Lung (tissue), 12 donors: Measurements from ENCODE around the gene PHF2. TPM values are rescaled to one million over a fixed set of nuclear protein-coding genes. Genes with fewer than 3 reads are reported as not detected.

ENCODE experiments used
- ATAC-seq: fragments of 200-7000 bp; cut with Tn5 transposase; one replicate; pipeline ENCODE4 v1.9.1; 2020; ENCODE audit warnings: moderate number of reproducible peaks; ENCODE audit not compliant: insufficient read depth, low FRiP score
- DNase-seq, 3 donors: peaks; one replicate each; pipeline ENCODE4 v3.0.0-alpha.2; 2013 to 2017
- H3K27ac ChIP-seq, 2 donors: one replicate each; pipeline ENCODE4 v1.5.1; 2013; ENCODE audit warnings: mild to moderate bottlenecking in 2 of 2, moderate library complexity in 2 of 2, control low read depth in 1 of 2, inconsistent platforms in 1 of 2, low read depth in 1 of 2, low read length in 1 of 2
- H3K27me3 ChIP-seq, 3 donors: one replicate each; pipeline ENCODE4 v1.5.1; 2013; ENCODE audit warnings: low read length in 2 of 3; ENCODE audit not compliant: control insufficient read depth in 3 of 3, insufficient read depth in 3 of 3
- H3K36me3 ChIP-seq, 4 donors: one replicate each; pipeline ENCODE4 v1.5.1; 2013; ENCODE audit warnings: low read length in 4 of 4, mild to moderate bottlenecking in 1 of 4, moderate library complexity in 1 of 4; ENCODE audit not compliant: control insufficient read depth in 4 of 4, insufficient read depth in 4 of 4
- H3K4me1 ChIP-seq, 5 donors: one replicate each; pipeline ENCODE4 v1.5.1; 2013; ENCODE audit warnings: low read length in 5 of 5, mild to moderate bottlenecking in 2 of 5, moderate library complexity in 1 of 5; ENCODE audit not compliant: control insufficient read depth in 5 of 5, insufficient read depth in 5 of 5
- H3K4me3 ChIP-seq: one replicate; pipeline ENCODE4 v1.5.1; 2013; ENCODE audit warnings: mild to moderate bottlenecking, control low read depth, moderate library complexity
- H3K9ac ChIP-seq, 2 donors: one replicate each; pipeline ENCODE4 v1.5.1; 2013; ENCODE audit warnings: low read length in 2 of 2, control low read depth in 1 of 2; ENCODE audit not compliant: insufficient read depth in 1 of 2
- H3K9me3 ChIP-seq, 4 donors: one replicate each; pipeline ENCODE4 v1.5.1; 2013; ENCODE audit warnings: low read length in 3 of 4, mild to moderate bottlenecking in 1 of 4, moderate library complexity in 1 of 4; ENCODE audit not compliant: control insufficient read depth in 4 of 4, insufficient read depth in 3 of 4
- WGBS, 2 donors: extraction: QIAGEN DNeasy Blood & Tissue Kit; methylation state at CpG; one replicate each; pipeline ENCODE4 v1.1.7; 2013; 5-methylcytosine and 5-hydroxymethylcytosine counted together
- polyA plus RNA-seq, 2 donors: library from polyadenylated mRNA; stranded (reverse); fragments of 200-250 nt; gene quantifications; one replicate each; pipeline ENCODE4 v1.2.1, GENCODE V29; 2013
- total RNA-seq, 2 donors: library from RNA; depleted of rRNA in 1 of 2; stranded (reverse); fragments of >200 nt in 1 of 2; gene quantifications; one replicate each; pipeline ENCODE4 v1.2.1, GENCODE V29; 2014 to 2021
- TF ChIP-seq, protein P1 (sequence below): IDR thresholded peaks from 2 replicates; pipeline ENCODE4 v1.5.1; 2012; ENCODE audit warnings: mild to moderate bottlenecking; ENCODE audit errors: control extremely low read depth, extremely low read depth
- donor health status: control.
- donor health status: control.
- donor health status: Bipolar disorder and iron deficiency.
- donor health status: healthy.
- donor health status: DM: yes; HTN: yes; CAD: no.

PHF2 gene
- total and polyA plus RNA-seq, 4 donors = 20.1 to 33.6 (median 30.2) TPM

DNA sequence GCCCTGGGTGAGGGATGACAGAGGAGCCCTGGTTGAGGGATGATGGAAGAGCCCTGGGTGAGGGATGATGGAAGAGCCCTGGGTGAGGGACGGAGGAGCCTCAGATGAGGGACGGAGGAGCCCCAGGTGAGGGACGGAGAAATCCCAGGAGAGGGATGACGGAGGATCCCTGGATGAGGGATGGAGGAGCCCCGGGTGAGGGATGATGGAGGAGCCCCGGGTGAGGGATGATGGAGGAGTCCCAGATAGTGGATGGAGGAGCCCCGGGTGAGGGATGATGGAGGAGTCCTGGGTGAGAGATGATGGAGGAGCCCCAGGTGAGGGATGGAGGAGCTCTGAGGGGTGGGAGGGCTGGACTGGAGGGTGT is 10.9 kb downstream of the PHF2 start:
- TF ChIP-seq, protein P1, sequence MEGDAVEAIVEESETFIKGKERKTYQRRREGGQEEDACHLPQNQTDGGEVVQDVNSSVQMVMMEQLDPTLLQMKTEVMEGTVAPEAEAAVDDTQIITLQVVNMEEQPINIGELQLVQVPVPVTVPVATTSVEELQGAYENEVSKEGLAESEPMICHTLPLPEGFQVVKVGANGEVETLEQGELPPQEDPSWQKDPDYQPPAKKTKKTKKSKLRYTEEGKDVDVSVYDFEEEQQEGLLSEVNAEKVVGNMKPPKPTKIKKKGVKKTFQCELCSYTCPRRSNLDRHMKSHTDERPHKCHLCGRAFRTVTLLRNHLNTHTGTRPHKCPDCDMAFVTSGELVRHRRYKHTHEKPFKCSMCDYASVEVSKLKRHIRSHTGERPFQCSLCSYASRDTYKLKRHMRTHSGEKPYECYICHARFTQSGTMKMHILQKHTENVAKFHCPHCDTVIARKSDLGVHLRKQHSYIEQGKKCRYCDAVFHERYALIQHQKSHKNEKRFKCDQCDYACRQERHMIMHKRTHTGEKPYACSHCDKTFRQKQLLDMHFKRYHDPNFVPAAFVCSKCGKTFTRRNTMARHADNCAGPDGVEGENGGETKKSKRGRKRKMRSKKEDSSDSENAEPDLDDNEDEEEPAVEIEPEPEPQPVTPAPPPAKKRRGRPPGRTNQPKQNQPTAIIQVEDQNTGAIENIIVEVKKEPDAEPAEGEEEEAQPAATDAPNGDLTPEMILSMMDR = no peak
- Histone ChIP-seq H3K27ac (no peak overlapping the region), H3K9me3 (no peaks in the 10 kb centered on the region), H3K27me3 (no peaks in the 10 kb centered on the region), H3K4me3 (no peak overlapping the region), H3K36me3 (peaks cover 0 to 1% (median 0%) of the 10 kb centered on the region in 4 donors), H3K4me1 (peaks cover 2 to 39% (median 15%) of the 10 kb centered on the region in 5 donors), H3K9ac (no peak overlapping the region)
- ATAC-seq (no peak), DNase-seq (no peak)
- 93 to 95% methylated on average over 7 of the region's 7 CpGs for WGBS, 2 donors

DNA sequence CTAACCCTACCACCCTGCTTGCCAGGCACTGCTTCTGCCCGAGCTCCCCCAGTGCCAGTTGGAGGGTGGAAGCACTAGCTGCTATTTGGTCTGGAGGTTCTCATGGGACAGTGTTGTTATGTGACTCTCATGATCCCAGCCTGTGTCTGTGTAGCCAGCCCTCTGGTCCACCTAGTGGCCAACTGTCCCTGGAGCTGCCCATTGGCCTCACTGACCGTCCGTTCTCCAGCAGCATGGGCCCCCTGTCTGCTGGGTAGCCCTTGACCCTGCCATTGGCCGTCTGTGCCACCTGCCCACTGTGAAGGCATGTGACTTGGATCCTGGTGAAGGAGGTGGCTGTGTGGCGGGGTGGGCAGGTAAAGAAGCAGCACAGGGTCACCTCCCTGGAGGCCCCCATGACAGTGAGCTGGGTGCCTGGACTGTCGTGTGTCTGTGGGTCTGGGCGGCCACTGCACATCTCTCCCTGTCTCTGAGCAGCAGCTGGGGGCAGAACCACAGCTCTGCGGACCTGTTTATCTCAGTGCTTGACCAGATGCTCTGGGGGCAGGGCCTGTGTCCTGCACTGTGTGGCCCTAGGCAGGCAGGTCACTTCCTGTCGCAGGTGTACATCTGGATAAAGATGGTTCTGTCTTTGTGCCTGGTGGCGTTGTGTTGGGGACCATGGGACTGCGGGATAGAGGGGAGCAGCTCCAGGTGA is 11.4 kb downstream of the PHF2 start:
- H3K27ac ChIP-seq = no peak overlapping the region
- H3K4me3 ChIP-seq = no peak overlapping the region
- H3K9ac ChIP-seq = peak overlapping the region in 1 of 2 donors; percentile 6
- WGBS, 2 donors = 95% methylated on average over 11 of the region's 11 CpGs
- ATAC-seq (no peak), DNase-seq (no peak)
- TF ChIP-seq, protein P1 = no peak
- peaks cover 0 to 1% (median 0%) of the 10 kb centered on the region in 4 donors for H3K36me3 ChIP-seq
- H3K9me3 ChIP-seq = no peaks in the 10 kb centered on the region
- no peaks in the 10 kb centered on the region for H3K27me3 ChIP-seq
- peaks cover 0 to 37% (median 10%) of the 10 kb centered on the region in 5 donors for H3K4me1 ChIP-seq

DNA sequence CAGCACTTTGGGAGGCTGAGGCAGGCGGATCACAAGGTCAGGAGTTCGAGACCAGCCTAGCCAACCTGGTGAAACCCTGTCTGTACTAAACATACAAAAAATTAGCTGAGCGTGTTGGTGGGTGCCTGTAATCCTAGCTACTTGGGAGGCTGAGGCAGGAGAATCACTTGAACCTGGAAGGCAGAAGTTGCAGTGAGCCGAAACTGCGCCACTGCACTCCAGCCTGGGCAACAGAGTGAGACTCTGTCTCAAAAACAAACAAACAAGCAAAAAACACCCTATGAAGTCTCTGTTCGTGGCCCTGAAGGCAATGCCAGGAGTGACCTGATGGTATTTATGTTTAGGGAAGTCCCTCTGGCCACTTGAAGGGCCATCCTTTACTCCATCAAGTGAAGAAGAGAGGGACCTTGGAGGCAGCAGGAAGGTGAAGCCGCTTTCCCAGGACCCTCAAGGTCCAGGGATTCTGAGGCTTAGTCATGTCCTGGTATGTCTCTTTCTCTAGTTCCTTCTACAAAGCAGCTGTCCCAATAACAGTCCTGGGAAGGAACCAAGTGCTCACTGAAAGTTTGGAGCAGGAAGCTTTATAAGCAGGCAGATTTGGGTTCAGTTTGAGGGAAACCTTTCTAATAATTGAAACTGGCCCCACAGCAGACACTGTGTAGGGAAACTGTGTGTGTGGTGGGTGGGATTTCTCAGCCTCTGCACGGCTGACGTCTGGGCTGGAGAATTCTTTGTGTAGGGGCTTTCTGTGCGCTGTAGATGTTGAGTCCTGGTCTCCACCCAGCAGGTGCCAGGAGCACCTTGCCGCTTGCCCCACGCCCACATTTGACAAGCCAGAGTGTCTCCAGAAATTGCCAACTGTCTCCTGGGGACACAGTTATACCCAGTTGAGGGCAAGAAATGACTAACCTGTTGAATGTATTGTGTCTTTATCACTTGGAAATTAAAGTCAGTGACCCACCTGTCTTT is 12.5 kb downstream of the PHF2 start:
- Histone ChIP-seq H3K27me3 (no peaks in the 10 kb centered on the region), H3K9me3 (no peaks in the 10 kb centered on the region), H3K4me3 (no peak overlapping the region), H3K4me1 (peaks cover 0 to 38% (median 10%) of the 10 kb centered on the region in 5 donors), H3K27ac (no peak overlapping the region), H3K36me3 (peaks cover 0 to 1% (median 0%) of the 10 kb centered on the region in 4 donors), H3K9ac (no peak overlapping the region)
- WGBS, 2 donors = 83 to 88% methylated on average over 12 of the region's 12 CpGs
- ATAC-seq (no peak), DNase-seq (no peak)
- TF ChIP-seq, protein P1 = no peak
